Adrenal gland (tissue), 5 donors: ENCODE measurements around the gene IRF8.

ENCODE experiments used
- CTCF ChIP-seq, 6 experiments: fragments of 450-650 bp in 4 of 6; fragments of 200-600 bp in 2 of 6; sonication (generic) in 1 of 6; IDR thresholded peaks; 1 replicate in 5 of 6; 2 replicates in 1 of 6; pipeline versions ENCODE4 v1.5.1 to v1.8.0; 2016 to 2021; ENCODE audit warnings: antibody characterized with exemption in 6 of 6, mild to moderate bottlenecking in 2 of 6, moderate library complexity in 1 of 6
- POLR2A ChIP-seq, 2 donors: fragments of 450-650 bp; IDR thresholded peaks; one replicate each; pipeline ENCODE4 v1.6.1; 2017; ENCODE audit warnings: antibody characterized with exemption in 2 of 2, mild to moderate bottlenecking in 2 of 2, moderate library complexity in 1 of 2
- donor health status: DM: no; HTN: no; CAD: no.

DNA sequence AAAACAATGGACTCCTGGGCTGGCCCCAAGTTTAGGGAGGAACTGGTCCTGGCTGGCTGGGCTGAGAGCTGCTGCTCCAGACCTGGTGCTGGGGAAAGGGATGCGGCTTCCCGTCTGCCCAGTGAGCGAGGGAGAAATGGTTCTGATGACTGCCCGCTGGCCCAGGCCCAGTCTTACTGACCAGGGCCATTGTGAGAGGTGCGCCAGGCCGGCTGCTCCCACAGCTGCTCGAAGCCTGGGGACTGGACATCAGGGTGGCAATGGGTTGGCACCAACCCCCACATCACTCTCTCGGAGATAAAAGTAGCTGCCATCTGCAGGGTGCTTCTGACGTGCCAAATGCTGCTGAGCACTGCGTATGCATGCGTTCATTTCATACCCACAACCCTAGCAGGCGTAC is 53.2 kb downstream of the IRF8 start:
- TF ChIP-seq CTCF (IDR thresholded peaks at IDR 0.05) (no peak), POLR2A (IDR thresholded peaks at IDR 0.05) (no peak)
